A673 (cell line): ENCODE results near the gene CIDEC.

Experiments
- CTCF ChIP-seq: fragments of 300-800, 200-600 bp; sonication (generic); conservative IDR thresholded peaks from 2 replicates; pipeline ENCODE4 v1.5.1; 2017; ENCODE audit warnings: low read depth, mild to moderate bottlenecking, antibody characterized with exemption, low read length, moderate library complexity, mixed read lengths
- EZH2 ChIP-seq: fragments of 200-600 bp; sonication (generic); IDR thresholded peaks from 2 replicates; pipeline ENCODE4 v1.6.1; 2017; ENCODE audit warnings: borderline replicate concordance, low read depth, mild to moderate bottlenecking, mixed read lengths, antibody characterized with exemption, low read length; ENCODE audit not compliant: poor library complexity, severe bottlenecking

- TF ChIP-seq CTCF = no peak
- no peak for TF ChIP-seq EZH2
These were observed 6.3 kb upstream of the CIDEC start for GRCh38 chr3:9886328-9886727.
